Retinal pigment epithelial cell (primary cell): ENCODE measurements around the gene EFCAB12.

Experiments used
- DNase-seq: peaks from one replicate; pipeline ENCODE4 v3.0.0-alpha.2; 2010; ENCODE audit warnings: low read depth
- H3K4me3 ChIP-seq: 2 replicates; pipeline ENCODE4 v1.5.1; 2011; ENCODE audit warnings: mild to moderate bottlenecking, low read length, control low read depth, moderate library complexity
- CTCF ChIP-seq: conservative IDR thresholded peaks from 2 replicates; pipeline ENCODE4 v1.5.1; 2011; ENCODE audit warnings: low read depth, low read length, control low read depth, inconsistent platforms

Gene EFCAB12

DNA sequence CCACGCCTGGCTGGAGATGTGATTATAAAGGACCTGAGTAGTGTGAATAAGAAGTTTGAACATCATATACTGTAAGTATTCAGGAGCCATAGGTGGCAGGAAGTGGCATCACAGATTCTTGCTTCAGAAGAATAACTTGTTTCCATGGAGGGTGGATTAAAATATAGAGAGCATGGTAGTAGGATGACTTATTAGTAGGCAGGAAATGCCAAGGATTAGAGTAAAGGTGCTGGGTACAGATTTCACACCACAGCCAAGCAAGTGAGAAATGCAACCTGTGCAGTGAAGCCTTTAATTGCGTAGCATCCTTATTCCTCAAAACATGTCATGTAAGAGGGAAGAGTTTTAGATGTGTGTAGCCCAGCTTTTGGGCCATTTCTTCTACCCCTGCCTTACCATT lies 42.4 kb upstream of the EFCAB12 start:
- DNase-seq = no peak
- no peak overlapping the region for H3K4me3 ChIP-seq
- TF ChIP-seq CTCF = no peak

GRCh38 chr3:129469026-129469425 lies 40.6 kb upstream of the EFCAB12 start:
- H3K4me3 ChIP-seq = no peak overlapping the region
- DNase-seq = no peak
- no peak for TF ChIP-seq CTCF

GRCh38 chr3:129467932-129468331 lies 39.5 kb upstream of the EFCAB12 start:
- no peak for TF ChIP-seq CTCF
- DNase-seq = no peak
- H3K4me3 ChIP-seq = no peak overlapping the region

DNA sequence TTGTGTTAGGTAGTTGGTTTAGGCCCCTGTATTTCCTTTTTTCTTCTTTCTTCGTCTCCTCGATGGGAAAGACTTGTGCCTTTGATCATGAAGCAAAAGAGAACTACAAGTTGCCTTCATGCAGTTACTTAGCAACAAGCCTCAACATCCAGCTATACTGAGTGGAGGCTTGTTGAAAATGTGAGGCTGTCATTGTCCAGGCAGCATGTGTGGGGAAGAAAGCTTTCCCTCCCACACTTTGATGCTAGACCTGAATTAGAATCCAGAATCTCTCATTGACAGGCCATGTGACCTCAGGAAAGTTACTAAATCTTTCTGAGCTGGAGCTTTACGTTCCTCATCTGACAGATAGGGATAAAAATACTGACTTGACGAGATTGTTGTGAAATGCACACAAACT lies 35.3 kb upstream of the EFCAB12 start:
- H3K4me3 ChIP-seq = no peak overlapping the region
- TF ChIP-seq CTCF = no peak
- DNase-seq = no peak

GRCh38 chr3:129463094-129463493 lies 34.7 kb upstream of the EFCAB12 start:
- no peak for TF ChIP-seq CTCF
- no peak for DNase-seq
- H3K4me3 ChIP-seq = no peak overlapping the region

DNA sequence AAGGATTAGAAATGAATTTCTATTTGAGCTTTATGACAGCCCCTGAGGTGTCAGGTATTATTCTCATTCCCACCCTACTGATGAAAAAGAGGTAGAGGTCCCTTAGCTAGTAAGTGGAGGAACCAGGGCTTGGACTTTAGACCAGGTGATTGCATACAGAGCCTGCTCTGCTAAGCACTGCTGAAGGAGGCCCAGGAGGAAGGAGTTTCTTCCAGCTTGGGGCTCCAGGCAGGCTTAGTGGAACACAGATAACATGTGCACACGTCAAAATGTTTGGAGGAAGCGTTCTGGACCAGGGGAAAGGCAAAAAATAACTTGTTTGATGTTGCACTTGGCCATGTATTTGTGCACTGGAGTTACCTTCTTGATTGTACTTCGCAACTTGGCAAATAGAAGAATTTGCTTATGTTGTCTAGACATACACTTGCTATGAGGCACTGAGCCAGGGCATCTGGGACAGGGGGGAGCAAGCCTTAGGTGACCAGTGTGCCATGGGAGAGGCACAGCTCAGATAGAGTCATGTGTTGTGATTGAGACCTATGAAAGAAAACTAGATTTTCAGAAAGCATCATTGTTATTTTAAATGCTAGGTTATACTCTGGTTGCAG lies 34.0 kb upstream of the EFCAB12 start:
- TF ChIP-seq CTCF = no peak
- no peak for DNase-seq
- H3K4me3 ChIP-seq = no peak overlapping the region

GRCh38 chr3:129461461-129462146 lies 33.2 kb upstream of the EFCAB12 start:
- no peak for TF ChIP-seq CTCF
- DNase-seq = no peak
- no peak overlapping the region for H3K4me3 ChIP-seq
